Retinal pigment epithelial cell (primary cell): ENCODE data around the gene CDNF.

Source experiments
- DNase-seq: peaks from one replicate; pipeline ENCODE4 v3.0.0-alpha.2; 2010; ENCODE audit warnings: low read depth
- H3K4me3 ChIP-seq: 2 replicates; pipeline ENCODE4 v1.5.1; 2011; ENCODE audit warnings: mild to moderate bottlenecking, low read length, control low read depth, moderate library complexity
- CTCF ChIP-seq: conservative IDR thresholded peaks from 2 replicates; pipeline ENCODE4 v1.5.1; 2011; ENCODE audit warnings: low read depth, low read length, control low read depth, inconsistent platforms

Gene CDNF

GRCh38 chr10:14858338-14858960 lies 20.6 kb upstream of the CDNF start:
- H3K4me3 ChIP-seq: no peak overlapping the region
- TF ChIP-seq CTCF: no peak
- DNase-seq: no peak

- H3K4me3 ChIP-seq: no peak overlapping the region
- no peak for DNase-seq
- TF ChIP-seq CTCF: no peak
These were observed 17.6 kb upstream of the CDNF start for GRCh38 chr10:14855453-14855852.

GRCh38 chr10:14852236-14852635 lies 14.4 kb upstream of the CDNF start:
- TF ChIP-seq CTCF: no peak
- no peak for DNase-seq
- no peak overlapping the region for H3K4me3 ChIP-seq

GRCh38 chr10:14844948-14845347 lies 7.1 kb upstream of the CDNF start:
- no peak for DNase-seq
- H3K4me3 ChIP-seq: no peak overlapping the region
- no peak for TF ChIP-seq CTCF

- H3K4me3 ChIP-seq: no peak overlapping the region
- TF ChIP-seq CTCF: no peak
- DNase-seq: no peak
These were observed 5.6 kb upstream of the CDNF start for GRCh38 chr10:14843327-14843988.

GRCh38 chr10:14840178-14840577 lies 2.3 kb upstream of the CDNF start:
- DNase-seq: no peak
- TF ChIP-seq CTCF: no peak
- no peak overlapping the region for H3K4me3 ChIP-seq

GRCh38 chr10:14839305-14839695 lies 1.5 kb upstream of the CDNF start:
- H3K4me3 ChIP-seq: peak overlapping the region; percentile 94
- DNase-seq: no peak
- TF ChIP-seq CTCF: no peak
